ENCODE data around the gene SWT1.

SWT1 gene

GRCh38 chr1:185112356-185112755 is 44.6 kb upstream of the SWT1 start:
- TF ChIP-seq POLR2AphosphoS5 (IDR thresholded peaks at IDR 0.05; ENCODE audit: low read depth, low read length) (no peak), TAF1 (IDR thresholded peaks at IDR 0.05; ENCODE audit: borderline replicate concordance, insufficient read depth, low read length) (no peak), FOXP2 (optimal IDR thresholded peaks at IDR 0.05; ENCODE audit: borderline replicate concordance, extremely low read depth, extremely low read length, insufficient read depth) (no peak), REST (IDR thresholded peaks at IDR 0.05; ENCODE audit: insufficient read depth in 1 of 2, low read depth in 2 of 2, low read length in 2 of 2) (no peak), SIN3A (IDR thresholded peaks at IDR 0.05; ENCODE audit: borderline replicate concordance, insufficient read depth, low read length) (no peak)

- TF ChIP-seq POLR2AphosphoS5 (IDR thresholded peaks at IDR 0.05; ENCODE audit: low read depth, low read length), result no peak
- TF ChIP-seq REST (IDR thresholded peaks at IDR 0.05; ENCODE audit: insufficient read depth in 1 of 2, low read depth in 2 of 2, low read length in 2 of 2), result no peak
- TF ChIP-seq TAF1 (IDR thresholded peaks at IDR 0.05; ENCODE audit: borderline replicate concordance, insufficient read depth, low read length), result no peak
- TF ChIP-seq SIN3A (IDR thresholded peaks at IDR 0.05; ENCODE audit: borderline replicate concordance, insufficient read depth, low read length), result no peak
- TF ChIP-seq FOXP2 (optimal IDR thresholded peaks at IDR 0.05; ENCODE audit: borderline replicate concordance, extremely low read depth, extremely low read length, insufficient read depth), result no peak
These were observed 27.3 kb upstream of the SWT1 start for GRCh38 chr1:185129708-185130107.

- TF ChIP-seq TAF1 (IDR thresholded peaks at IDR 0.05; ENCODE audit: borderline replicate concordance, insufficient read depth, low read length) (no peak), REST (IDR thresholded peaks at IDR 0.05; ENCODE audit: insufficient read depth in 1 of 2, low read depth in 2 of 2, low read length in 2 of 2) (no peak), FOXP2 (optimal IDR thresholded peaks at IDR 0.05; ENCODE audit: borderline replicate concordance, extremely low read depth, extremely low read length, insufficient read depth) (no peak), SIN3A (IDR thresholded peaks at IDR 0.05; ENCODE audit: borderline replicate concordance, insufficient read depth, low read length) (no peak), POLR2AphosphoS5 (IDR thresholded peaks at IDR 0.05; ENCODE audit: low read depth, low read length) (no peak)
These were observed 24.4 kb upstream of the SWT1 start for GRCh38 chr1:185132534-185132933.

GRCh38 chr1:185137896-185138545 is 18.9 kb upstream of the SWT1 start:
- TF ChIP-seq SIN3A (IDR thresholded peaks at IDR 0.05; ENCODE audit: borderline replicate concordance, insufficient read depth, low read length), result no peak
- no peak for TF ChIP-seq REST (IDR thresholded peaks at IDR 0.05; ENCODE audit: insufficient read depth in 1 of 2, low read depth in 2 of 2, low read length in 2 of 2)
- TF ChIP-seq FOXP2 (optimal IDR thresholded peaks at IDR 0.05; ENCODE audit: borderline replicate concordance, extremely low read depth, extremely low read length, insufficient read depth), result no peak

GRCh38 chr1:185139246-185139645 is 17.7 kb upstream of the SWT1 start:
- no peak for TF ChIP-seq SIN3A (IDR thresholded peaks at IDR 0.05; ENCODE audit: borderline replicate concordance, insufficient read depth, low read length)
- TF ChIP-seq REST (IDR thresholded peaks at IDR 0.05; ENCODE audit: insufficient read depth in 1 of 2, low read depth in 2 of 2, low read length in 2 of 2), result no peak
- no peak for TF ChIP-seq TAF1 (IDR thresholded peaks at IDR 0.05; ENCODE audit: borderline replicate concordance, insufficient read depth, low read length)
- TF ChIP-seq POLR2AphosphoS5 (IDR thresholded peaks at IDR 0.05; ENCODE audit: low read depth, low read length), result no peak
- TF ChIP-seq FOXP2 (optimal IDR thresholded peaks at IDR 0.05; ENCODE audit: borderline replicate concordance, extremely low read depth, extremely low read length, insufficient read depth), result no peak

All from PFSK-1 (cell line).